ENCODE results near the gene MAP3K1. TPM values are rescaled to one million over a fixed set of nuclear protein-coding genes. Genes with fewer than 3 reads are reported as not detected.

MAP3K1 gene
- total and polyA plus RNA-seq, 3 experiments from 2014 or later, result 18.1 to 34.6 (median 18.7) TPM

- H3K9me3 ChIP-seq (ENCODE audit: low read length), result no peaks in the 10 kb centered on the region
- Mint-ChIP-seq H3K4me3 (no peak overlapping the region), H3K9me3 (no peaks in the 10 kb centered on the region), H3K4me1 (peaks cover 22 to 28% (median 25%) of the 10 kb centered on the region in 3 donors), H3K36me3 (peaks cover 0 to 78% (median 20%) of the 10 kb centered on the region in 3 donors), H3K27me3 (no peaks in the 10 kb centered on the region), H3K27ac (no peak overlapping the region)
- DNase-seq, result no peak
- H3K4me1 ChIP-seq (ENCODE audit: insufficient read depth, low read length), result no peaks in the 10 kb centered on the region
- H3K36me3 ChIP-seq (ENCODE audit: insufficient read depth, low read length), result peaks cover 37% of the 10 kb centered on the region
- no peak overlapping the region for H3K4me3 ChIP-seq (ENCODE audit: low read length)
- H3K27ac ChIP-seq (ENCODE audit: low read depth, low read length), result no peak overlapping the region
- ChIA-PET CTCF (no interaction called here), POLR2A (no interaction called here)
- H3K27me3 ChIP-seq (ENCODE audit: insufficient read depth, low read length, poor library complexity, severe bottlenecking), result no peaks in the 10 kb centered on the region
Measured at GRCh38 chr5:56862909-56863308, 47.6 kb downstream of the MAP3K1 start.

- no peak overlapping the region for H3K4me3 Mint-ChIP-seq
- peaks cover 0 to 21% (median 14%) of the 10 kb centered on the region in 3 donors for H3K4me1 Mint-ChIP-seq
- H3K36me3 Mint-ChIP-seq, result peaks cover 3 to 86% (median 31%) of the 10 kb centered on the region in 3 donors
- Histone ChIP-seq H3K4me3 (ENCODE audit: low read length) (no peak overlapping the region), H3K9me3 (ENCODE audit: low read length) (no peaks in the 10 kb centered on the region), H3K27me3 (ENCODE audit: insufficient read depth, low read length, poor library complexity, severe bottlenecking) (no peaks in the 10 kb centered on the region), H3K27ac (ENCODE audit: low read depth, low read length) (no peak overlapping the region), H3K36me3 (ENCODE audit: insufficient read depth, low read length) (peaks cover 49% of the 10 kb centered on the region), H3K4me1 (ENCODE audit: insufficient read depth, low read length) (no peaks in the 10 kb centered on the region)
- no peak for DNase-seq
- H3K27me3 Mint-ChIP-seq, result no peaks in the 10 kb centered on the region
- H3K27ac Mint-ChIP-seq, result peak overlapping the region in 4 of 8 donors; percentile 0 to 62 (median 2)
- no peaks in the 10 kb centered on the region for H3K9me3 Mint-ChIP-seq
- CTCF ChIA-PET, result no interaction called here
- POLR2A ChIA-PET, result no interaction called here
Measured at GRCh38 chr5:56871777-56872176, 56.4 kb downstream of the MAP3K1 start.

GRCh38 chr5:56873056-56873455, 57.7 kb downstream of the MAP3K1 start:
- Mint-ChIP-seq H3K4me3 (no peak overlapping the region), H3K27me3 (no peaks in the 10 kb centered on the region), H3K4me1 (peaks cover 0 to 27% (median 14%) of the 10 kb centered on the region in 3 donors), H3K27ac (peak overlapping the region in 2 of 8 donors; percentile 4 to 52), H3K36me3 (peaks cover 5 to 87% (median 32%) of the 10 kb centered on the region in 3 donors), H3K9me3 (no peaks in the 10 kb centered on the region)
- H3K36me3 ChIP-seq (ENCODE audit: insufficient read depth, low read length), result peaks cover 45% of the 10 kb centered on the region
- H3K4me1 ChIP-seq (ENCODE audit: insufficient read depth, low read length), result no peaks in the 10 kb centered on the region
- no peak for DNase-seq
- H3K27ac ChIP-seq (ENCODE audit: low read depth, low read length), result no peak overlapping the region
- CTCF ChIA-PET, result no interaction called here
- no peaks in the 10 kb centered on the region for H3K27me3 ChIP-seq (ENCODE audit: insufficient read depth, low read length, poor library complexity, severe bottlenecking)
- no peak overlapping the region for H3K4me3 ChIP-seq (ENCODE audit: low read length)
- no peaks in the 10 kb centered on the region for H3K9me3 ChIP-seq (ENCODE audit: low read length)
- POLR2A ChIA-PET, result no interaction called here

- peaks cover 6 to 87% (median 33%) of the 10 kb centered on the region in 3 donors for H3K36me3 Mint-ChIP-seq
Measured at GRCh38 chr5:56876327-56876726, 61.0 kb downstream of the MAP3K1 start.

GRCh38 chr5:56881571-56881970, 66.2 kb downstream of the MAP3K1 start:
- peaks cover 26 to 87% (median 38%) of the 10 kb centered on the region in 3 donors for H3K36me3 Mint-ChIP-seq
- POLR2A ChIA-PET, result no interaction called here
- CTCF ChIA-PET, result no interaction called here

More at GRCh38 chr5:56876327-56876726, 61.0 kb downstream of the MAP3K1 start:
- Mint-ChIP-seq H3K27ac (peak overlapping the region in 4 of 8 donors; percentile 13 to 91 (median 77)), H3K27me3 (no peaks in the 10 kb centered on the region), H3K4me3 (no peak overlapping the region), H3K9me3 (no peaks in the 10 kb centered on the region), H3K4me1 (peaks cover 0 to 24% (median 13%) of the 10 kb centered on the region in 3 donors)
- H3K4me3 ChIP-seq (ENCODE audit: low read length), result no peak overlapping the region
- H3K27me3 ChIP-seq (ENCODE audit: insufficient read depth, low read length, poor library complexity, severe bottlenecking), result no peaks in the 10 kb centered on the region
- H3K36me3 ChIP-seq (ENCODE audit: insufficient read depth, low read length), result peaks cover 61% of the 10 kb centered on the region
- no peaks in the 10 kb centered on the region for H3K9me3 ChIP-seq (ENCODE audit: low read length)
- ChIA-PET CTCF (no interaction called here), POLR2A (no interaction called here)
- no peak for DNase-seq
- no peaks in the 10 kb centered on the region for H3K4me1 ChIP-seq (ENCODE audit: insufficient read depth, low read length)
- no peak overlapping the region for H3K27ac ChIP-seq (ENCODE audit: low read depth, low read length)

GRCh38 chr5:56893251-56893951, 78.1 kb downstream of the MAP3K1 start:
- H3K27me3 Mint-ChIP-seq, result no peaks in the 10 kb centered on the region
- H3K4me1 Mint-ChIP-seq, result peaks cover 8 to 12% (median 9%) of the 10 kb centered on the region in 3 donors
- H3K4me3 Mint-ChIP-seq, result no peak overlapping the region
- peaks cover 12 to 67% (median 18%) of the 10 kb centered on the region in 3 donors for H3K36me3 Mint-ChIP-seq
- DNase-seq, result no peak
- H3K9me3 Mint-ChIP-seq, result no peaks in the 10 kb centered on the region
- Histone ChIP-seq H3K9me3 (ENCODE audit: low read length) (no peaks in the 10 kb centered on the region), H3K36me3 (ENCODE audit: insufficient read depth, low read length) (peaks cover 32% of the 10 kb centered on the region), H3K4me1 (ENCODE audit: insufficient read depth, low read length) (no peaks in the 10 kb centered on the region), H3K4me3 (ENCODE audit: low read length) (no peak overlapping the region), H3K27me3 (ENCODE audit: insufficient read depth, low read length, poor library complexity, severe bottlenecking) (no peaks in the 10 kb centered on the region), H3K27ac (ENCODE audit: low read depth, low read length) (no peak overlapping the region)
- CTCF ChIA-PET, result interaction anchor here (1.1 kb wide), 1 partner anchor 12 kb away, joined by 3 read pairs; no protein-coding TSS in a partner anchor
- peak overlapping the region in 4 of 8 donors; percentile 1 to 56 (median 24) for H3K27ac Mint-ChIP-seq
- POLR2A ChIA-PET, result interaction anchor here (1.4 kb wide), 1 partner anchor 16 kb away, joined by 4 read pairs; the partner anchor contains the start of gene SETD9

More at GRCh38 chr5:56881571-56881970, 66.2 kb downstream of the MAP3K1 start:
- Mint-ChIP-seq H3K9me3 (no peaks in the 10 kb centered on the region), H3K4me1 (peaks cover 3 to 23% (median 18%) of the 10 kb centered on the region in 3 donors), H3K27me3 (no peaks in the 10 kb centered on the region), H3K4me3 (no peak overlapping the region), H3K27ac (peak overlapping the region in 5 of 8 donors; percentile 1 to 32 (median 16))
- no peaks in the 10 kb centered on the region for H3K27me3 ChIP-seq (ENCODE audit: insufficient read depth, low read length, poor library complexity, severe bottlenecking)
- no peaks in the 10 kb centered on the region for H3K4me1 ChIP-seq (ENCODE audit: insufficient read depth, low read length)
- peaks cover 56% of the 10 kb centered on the region for H3K36me3 ChIP-seq (ENCODE audit: insufficient read depth, low read length)
- no peaks in the 10 kb centered on the region for H3K9me3 ChIP-seq (ENCODE audit: low read length)
- H3K4me3 ChIP-seq (ENCODE audit: low read length), result no peak overlapping the region
- no peak overlapping the region for H3K27ac ChIP-seq (ENCODE audit: low read depth, low read length)
- DNase-seq, result no peak

- POLR2A ChIA-PET, result interaction anchor here (0.7 kb wide), 1 partner anchor 10 kb away, joined by 3 read pairs; no protein-coding TSS in a partner anchor
- Histone ChIP-seq H3K4me3 (ENCODE audit: low read length) (no peak overlapping the region), H3K36me3 (ENCODE audit: insufficient read depth, low read length) (peaks cover 11% of the 10 kb centered on the region), H3K9me3 (ENCODE audit: low read length) (no peaks in the 10 kb centered on the region), H3K4me1 (ENCODE audit: insufficient read depth, low read length) (no peaks in the 10 kb centered on the region), H3K27ac (ENCODE audit: low read depth, low read length) (no peak overlapping the region), H3K27me3 (ENCODE audit: insufficient read depth, low read length, poor library complexity, severe bottlenecking) (no peaks in the 10 kb centered on the region)
- Mint-ChIP-seq H3K9me3 (no peaks in the 10 kb centered on the region), H3K4me1 (peaks cover 7 to 9% (median 8%) of the 10 kb centered on the region in 3 donors), H3K27me3 (no peaks in the 10 kb centered on the region), H3K27ac (peak overlapping the region in 3 of 8 donors; percentile 25 to 55 (median 52)), H3K4me3 (no peak overlapping the region), H3K36me3 (peaks cover 6 to 37% (median 10%) of the 10 kb centered on the region in 3 donors)
- CTCF ChIA-PET, result interaction anchor here (0.6 to 1.9 kb wide), 3 partner anchors 241 to 960 kb away, joined by 3 to 5 read pairs (median 5); no protein-coding TSS in a partner anchor
- no peak for DNase-seq
Measured at GRCh38 chr5:56896763-56897162, 81.4 kb downstream of the MAP3K1 start.

GRCh38 chr5:56898213-56898612, 82.9 kb downstream of the MAP3K1 start:
- H3K9me3 Mint-ChIP-seq, result no peaks in the 10 kb centered on the region
- no peaks in the 10 kb centered on the region for H3K27me3 ChIP-seq (ENCODE audit: insufficient read depth, low read length, poor library complexity, severe bottlenecking)
- peaks cover 4 to 6% (median 4%) of the 10 kb centered on the region in 3 donors for H3K4me1 Mint-ChIP-seq
- H3K36me3 ChIP-seq (ENCODE audit: insufficient read depth, low read length), result peaks cover 10% of the 10 kb centered on the region
- no peaks in the 10 kb centered on the region for H3K4me1 ChIP-seq (ENCODE audit: insufficient read depth, low read length)
- peaks cover 0 to 26% (median 4%) of the 10 kb centered on the region in 3 donors for H3K36me3 Mint-ChIP-seq
- no peak overlapping the region for H3K4me3 ChIP-seq (ENCODE audit: low read length)
- ChIA-PET CTCF (interaction anchor here (6.5 kb wide), 1 partner anchor 239 kb away, joined by 54 read pairs; no protein-coding TSS in a partner anchor), POLR2A (no interaction called here)
- DNase-seq, result no peak
- no peaks in the 10 kb centered on the region for H3K9me3 ChIP-seq (ENCODE audit: low read length)
- H3K27ac ChIP-seq (ENCODE audit: low read depth, low read length), result no peak overlapping the region
- H3K4me3 Mint-ChIP-seq, result no peak overlapping the region
- H3K27ac Mint-ChIP-seq, result no peak overlapping the region
- no peaks in the 10 kb centered on the region for H3K27me3 Mint-ChIP-seq

Data from CD8-positive, alpha-beta memory T cell (primary cell).